GM12878 (cell line): ENCODE measurements around the gene PDCD6IP. TPM values are rescaled to one million over a fixed set of nuclear protein-coding genes. Genes with fewer than 3 reads are reported as not detected.

ENCODE experiments used
- ATAC-seq: fragments of 200-7000 bp; cut with Tn5 transposase; 3 replicates; pipeline ENCODE4 v1.9.1; 2020; ENCODE audit warnings: mild to moderate bottlenecking, moderate library complexity
- BruUV-seq: library from RNA; stranded (reverse); fragments of 400-500 nt; replicated peaks from 2 replicates; lab custom pipeline; 2021; lab: Mats Ljungman, UMichigan
- CTCF ChIA-PET: fragments of 300-600 bp; sonication (Branson Sonifier 250); formaldehyde crosslinking; extraction: SDS; loops from one replicate; lab custom pipeline; 2021; ENCODE audit warnings: inconsistent platforms; lab: Yijun Ruan, JAX
- POLR2A ChIA-PET: fragments of 350-600 bp; formaldehyde crosslinking; extraction: SDS; loops from one replicate; lab custom pipeline; 2021; ENCODE audit warnings: inconsistent platforms; lab: Charles Lee
- RAD21 ChIA-PET: fragments of 300-600 bp; sonication (Branson Sonifier 250); formaldehyde crosslinking; loops from one replicate; lab custom pipeline; 2023; ENCODE audit warnings: antibody characterized with exemption; ENCODE audit not compliant: unreplicated experiment; lab: Charles Lee
- SMC1A ChIA-PET: fragments of 300-600 bp; sonication (Branson Sonifier 250); formaldehyde crosslinking; loops from one replicate; lab custom pipeline; 2023; ENCODE audit not compliant: unreplicated experiment, uncharacterized antibody; lab: Charles Lee
- DNase-seq: peaks from one replicate; pipeline ENCODE4 v3.0.0-alpha.2; 2011; ENCODE audit warnings: low read depth, low spot score
- FAIRE-seq: peaks from 3 replicates; lab custom pipeline; 2011; peaks lifted over from hg19 to GRCh38; lab: Jason Lieb, UNC
- H2AFZ ChIP-seq: 2 replicates; pipeline ENCODE4 v1.6.0; 2011; ENCODE audit warnings: low read depth, low read length, control low read depth; ENCODE audit not compliant: control insufficient read depth
- H3K27ac ChIP-seq: 2 replicates; pipeline ENCODE4 v1.5.1; 2011; ENCODE audit warnings: control low read depth; ENCODE audit not compliant: control insufficient read depth, insufficient read depth
- H3K27me3 ChIP-seq, 2 experiments: replicated peaks in 1 of 2; 2 replicates each; pipeline versions ENCODE4 v1.6.0 to v1.6.1; 2011; ENCODE audit warnings: low read length in 1 of 2; ENCODE audit not compliant: control insufficient read depth in 2 of 2, insufficient read depth in 2 of 2
- H3K36me3 ChIP-seq, 2 experiments: 2 replicates each; pipeline ENCODE4 v1.5.1; 2011; ENCODE audit warnings: low read length in 1 of 2; ENCODE audit not compliant: control insufficient read depth in 2 of 2, insufficient read depth in 2 of 2
- H3K4me1 ChIP-seq: 2 replicates; pipeline ENCODE4 v1.6.1; 2011; ENCODE audit warnings: mild to moderate bottlenecking, low read length, moderate library complexity, mixed read lengths; ENCODE audit not compliant: control insufficient read depth, insufficient read depth
- H3K4me2 ChIP-seq: 2 replicates; pipeline ENCODE4 v1.6.0; 2011; ENCODE audit warnings: control low read depth; ENCODE audit not compliant: control insufficient read depth, insufficient read depth
- H3K4me3 ChIP-seq: fragments of 200-600 bp; sonication (generic); 2 replicates; pipeline ENCODE4 v1.5.1; 2016
- H3K79me2 ChIP-seq: 2 replicates; pipeline ENCODE4 v1.6.0; 2011; ENCODE audit warnings: low read length; ENCODE audit not compliant: control insufficient read depth, insufficient read depth
- H3K9ac ChIP-seq: 2 replicates; pipeline ENCODE4 v1.8.0; 2011; ENCODE audit warnings: low read length, control low read depth, mixed read lengths; ENCODE audit not compliant: control insufficient read depth, insufficient read depth
- H3K9me3 ChIP-seq: replicated peaks from 3 replicates; pipeline ENCODE4 v1.5.1; 2011; ENCODE audit warnings: mild to moderate bottlenecking, low read length; ENCODE audit not compliant: control insufficient read depth, insufficient read depth
- H4K20me1 ChIP-seq: 2 replicates; pipeline ENCODE4 v1.6.0; 2011; ENCODE audit not compliant: control insufficient read depth, insufficient read depth
- ETV6 ChIP-seq, 2 experiments: fragments of 450-650 bp in 1 of 2; IDR thresholded peaks in 1 of 2; conservative IDR thresholded peaks in 1 of 2; 2 replicates each; pipeline ENCODE4 v1.6.1; 2014; ENCODE audit warnings: antibody characterized with exemption in 1 of 2, borderline replicate concordance in 1 of 2, low read depth in 1 of 2, mild to moderate bottlenecking in 1 of 2, moderate library complexity in 1 of 2
- NR2C1 ChIP-seq: fragments of 450-650 bp; IDR thresholded peaks from 2 replicates; pipeline ENCODE4 v1.6.1; 2017; ENCODE audit warnings: antibody characterized with exemption, mild to moderate bottlenecking, moderate library complexity
- NRF1 ChIP-seq: conservative IDR thresholded peaks from 2 replicates; pipeline ENCODE4 v1.6.1; 2011; ENCODE audit warnings: mild to moderate bottlenecking, low read depth, low read length, improper control_type of control experiment
- RAD21 ChIP-seq: IDR thresholded peaks from 2 replicates; pipeline ENCODE4 v1.6.1; 2011; ENCODE audit warnings: mild to moderate bottlenecking, low read depth, low read length, moderate library complexity; ENCODE audit not compliant: insufficient read depth
- SIX5 ChIP-seq: IDR thresholded peaks from 2 replicates; pipeline ENCODE4 v1.6.1; 2011; ENCODE audit warnings: mild to moderate bottlenecking, low read depth, low read length, moderate library complexity; ENCODE audit not compliant: severe bottlenecking
- SMAD1 ChIP-seq: fragments of 450-650 bp; IDR thresholded peaks from 2 replicates; pipeline ENCODE4 v1.6.1; 2018; ENCODE audit warnings: mild to moderate bottlenecking, low read depth; ENCODE audit not compliant: partially characterized antibody
- SMC3 ChIP-seq: IDR thresholded peaks from 2 replicates; pipeline ENCODE4 v1.6.1; 2011; ENCODE audit warnings: low read length, improper control_type of control experiment, borderline replicate concordance
- WGBS: methylation state at CpG from one replicate; pipeline ENCODE4 v1.1.6; 2016; ENCODE audit warnings: low lambda C conversion rate; ENCODE audit not compliant: insufficient replicate concordance, insufficient coverage; ENCODE audit errors: missing lambda C conversion rate; 5-methylcytosine and 5-hydroxymethylcytosine counted together
- in situ Hi-C: fragments of 300-500 bp; cut with MboI; formaldehyde crosslinking; loops from 9 replicates; pipeline ENCODE4 v1.14.3; 2018; ENCODE audit warnings: mixed read lengths
- intact Hi-C: fragments of 100-400 bp; cut with micrococcal nuclease; formaldehyde crosslinking; loops from one replicate; pipeline ENCODE4 v1.14.2; 2022; ENCODE audit not compliant: unreplicated experiment
- polyA plus RNA-seq, 11 experiments: library from polyadenylated mRNA; depleted of rRNA in 4 of 11; unstranded in 6 of 11; stranded (reverse) in 5 of 11; fragments of >200 nt; fragmentation: Nextera tagmentation in 4 of 11; fragmentation: Illumina TruSeq in 1 of 11; extraction: Ambion mirVana in 4 of 11; extraction: Trizol in 1 of 11; gene quantifications; 1 replicate in 1 of 11; 2 replicates in 10 of 11; pipeline versions ENCODE4 v1.2.1 to v1.2.3, GENCODE V29; 2011 to 2016; ENCODE audit warnings: inconsistent platforms in 2 of 11, missing spikeins in 2 of 11, low read depth in 1 of 11
- total RNA-seq, 4 experiments: library from RNA; depleted of rRNA in 3 of 4; stranded (reverse); fragments of >200 nt in 3 of 4; fragmentation: Illumina TruSeq in 1 of 4; extraction: Trizol in 1 of 4; gene quantifications; 2 replicates each; pipeline versions ENCODE4 v1.2.1 to v1.2.3, GENCODE V29; 2013 to 2021
- TF ChIP-seq, protein P1 (sequence below): IDR thresholded peaks from 2 replicates; pipeline ENCODE4 v1.6.1; 2012; ENCODE audit warnings: mild to moderate bottlenecking, low read depth, low read length
- TF ChIP-seq, protein P2 (sequence below): fragments of 450-650 bp; conservative IDR thresholded peaks from 2 replicates; pipeline ENCODE4 v1.6.1; 2017; ENCODE audit warnings: mild to moderate bottlenecking, moderate library complexity
- TF ChIP-seq, protein P3 (sequence below): fragments of 450-650 bp; IDR thresholded peaks from 2 replicates; pipeline ENCODE4 v1.6.1; 2017; ENCODE audit warnings: low read depth, mild to moderate bottlenecking, moderate library complexity
- TF ChIP-seq, protein P4 (sequence below), 3 experiments: IDR thresholded peaks in 2 of 3; conservative IDR thresholded peaks in 1 of 3; 2 replicates each; pipeline ENCODE4 v1.5.1; 2011; ENCODE audit warnings: low read depth in 3 of 3, low read length in 3 of 3, mild to moderate bottlenecking in 3 of 3, control low read depth in 2 of 3, moderate library complexity in 2 of 3, inconsistent platforms in 1 of 3, mixed read lengths in 1 of 3; ENCODE audit not compliant: control insufficient read depth in 2 of 3, insufficient read depth in 1 of 3; ENCODE audit errors: extremely low read depth in 1 of 3

Gene PDCD6IP
- total and polyA plus RNA-seq, 10 of the 15 experiments (the other 5 are each of a cell fraction or from before 2014, with no cell fraction given): 16.0 to 169 (median 81.2) TPM

DNA sequence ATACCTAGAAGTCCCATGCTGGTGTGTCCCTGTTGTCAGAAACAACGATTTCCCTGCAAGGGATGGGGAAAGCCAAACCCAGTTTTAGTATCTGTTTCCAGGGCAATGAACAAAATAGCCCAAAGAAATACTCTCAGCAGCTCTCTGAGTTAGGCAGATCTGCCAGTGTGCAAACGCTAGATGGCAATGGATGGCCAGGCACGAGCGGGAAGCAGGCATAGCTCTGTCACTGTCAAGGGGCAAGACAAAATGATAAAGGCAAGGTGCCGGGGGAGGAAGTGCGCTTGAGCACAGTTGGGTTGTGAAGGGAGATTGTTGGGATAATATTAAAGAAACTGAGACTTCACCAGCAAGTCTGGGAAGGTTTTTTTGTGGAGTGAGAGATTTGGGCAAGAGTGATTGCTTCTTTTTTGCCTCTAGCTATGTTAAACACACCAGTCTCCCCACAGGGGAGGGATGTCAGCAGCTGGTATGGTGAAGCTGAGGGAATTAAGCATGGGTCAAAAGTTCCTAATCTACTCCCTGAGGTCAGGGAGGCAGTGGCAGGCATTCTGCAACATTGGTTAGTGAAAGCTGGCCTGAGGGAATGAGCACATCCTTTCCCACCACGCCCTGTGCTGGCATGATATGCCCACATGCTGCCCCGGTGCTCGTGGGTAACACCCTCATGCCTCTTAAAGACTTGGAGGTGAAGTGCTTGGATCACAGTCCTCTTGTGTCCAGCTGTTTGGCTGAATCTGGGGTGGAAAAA, 117.5 kb downstream of the PDCD6IP start:
- DNase-seq: no peak
- H3K9ac ChIP-seq: no peak overlapping the region
- no peaks in the 10 kb centered on the region for H3K36me3 ChIP-seq
- no peak overlapping the region for H3K4me3 ChIP-seq
- no peaks in the 10 kb centered on the region for H4K20me1 ChIP-seq
- intact Hi-C loops: no loop called here
- in situ Hi-C loops: no loop called here
- WGBS: 32% methylated on average over 9 of the region's 9 CpGs
- ChIA-PET POLR2A (no interaction called here), CTCF (interaction anchor here (1.1 to 2.7 kb wide), 7 partner anchors 33 to 1993 kb away, joined by 3 to 14 read pairs (median 3); no protein-coding TSS in a partner anchor), SMC1A (interaction anchor here (0.9 to 2.5 kb wide), 3 partner anchors 102 to 767 kb away, joined by 3 to 8 read pairs (median 3); no protein-coding TSS in a partner anchor), RAD21 (interaction anchor here (1.1 to 2.4 kb wide), 5 partner anchors 33 to 1993 kb away, joined by 3 to 19 read pairs (median 6); no protein-coding TSS in a partner anchor)
- peak; percentile 27 for FAIRE-seq
- H3K4me1 ChIP-seq: no peaks in the 10 kb centered on the region
- ATAC-seq: peak; percentile 80
- no TSS peak for BruUV-seq
- no peak overlapping the region for H3K27ac ChIP-seq
- H3K9me3 ChIP-seq: no peaks in the 10 kb centered on the region
- H3K4me2 ChIP-seq: no peak overlapping the region; the same call in 1 of the 2 replicates
- TF ChIP-seq RAD21 (peak; percentile 82), ETV6 (conservative IDR thresholded peaks at IDR 0.05 in 1 of 2, IDR thresholded peaks at IDR 0.05 in 1 of 2; ENCODE audit: borderline replicate concordance in 1 of 2, low read depth in 1 of 2) (no peak), NR2C1 (no peak), NRF1 (no peak), SMC3 (peak; percentile 29; the same call in 1 of the 2 replicates), SMAD1 (no peak), SIX5 (no peak)
- TF ChIP-seq, protein P1, sequence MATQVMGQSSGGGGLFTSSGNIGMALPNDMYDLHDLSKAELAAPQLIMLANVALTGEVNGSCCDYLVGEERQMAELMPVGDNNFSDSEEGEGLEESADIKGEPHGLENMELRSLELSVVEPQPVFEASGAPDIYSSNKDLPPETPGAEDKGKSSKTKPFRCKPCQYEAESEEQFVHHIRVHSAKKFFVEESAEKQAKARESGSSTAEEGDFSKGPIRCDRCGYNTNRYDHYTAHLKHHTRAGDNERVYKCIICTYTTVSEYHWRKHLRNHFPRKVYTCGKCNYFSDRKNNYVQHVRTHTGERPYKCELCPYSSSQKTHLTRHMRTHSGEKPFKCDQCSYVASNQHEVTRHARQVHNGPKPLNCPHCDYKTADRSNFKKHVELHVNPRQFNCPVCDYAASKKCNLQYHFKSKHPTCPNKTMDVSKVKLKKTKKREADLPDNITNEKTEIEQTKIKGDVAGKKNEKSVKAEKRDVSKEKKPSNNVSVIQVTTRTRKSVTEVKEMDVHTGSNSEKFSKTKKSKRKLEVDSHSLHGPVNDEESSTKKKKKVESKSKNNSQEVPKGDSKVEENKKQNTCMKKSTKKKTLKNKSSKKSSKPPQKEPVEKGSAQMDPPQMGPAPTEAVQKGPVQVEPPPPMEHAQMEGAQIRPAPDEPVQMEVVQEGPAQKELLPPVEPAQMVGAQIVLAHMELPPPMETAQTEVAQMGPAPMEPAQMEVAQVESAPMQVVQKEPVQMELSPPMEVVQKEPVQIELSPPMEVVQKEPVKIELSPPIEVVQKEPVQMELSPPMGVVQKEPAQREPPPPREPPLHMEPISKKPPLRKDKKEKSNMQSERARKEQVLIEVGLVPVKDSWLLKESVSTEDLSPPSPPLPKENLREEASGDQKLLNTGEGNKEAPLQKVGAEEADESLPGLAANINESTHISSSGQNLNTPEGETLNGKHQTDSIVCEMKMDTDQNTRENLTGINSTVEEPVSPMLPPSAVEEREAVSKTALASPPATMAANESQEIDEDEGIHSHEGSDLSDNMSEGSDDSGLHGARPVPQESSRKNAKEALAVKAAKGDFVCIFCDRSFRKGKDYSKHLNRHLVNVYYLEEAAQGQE: no peak
- TF ChIP-seq, protein P2, sequence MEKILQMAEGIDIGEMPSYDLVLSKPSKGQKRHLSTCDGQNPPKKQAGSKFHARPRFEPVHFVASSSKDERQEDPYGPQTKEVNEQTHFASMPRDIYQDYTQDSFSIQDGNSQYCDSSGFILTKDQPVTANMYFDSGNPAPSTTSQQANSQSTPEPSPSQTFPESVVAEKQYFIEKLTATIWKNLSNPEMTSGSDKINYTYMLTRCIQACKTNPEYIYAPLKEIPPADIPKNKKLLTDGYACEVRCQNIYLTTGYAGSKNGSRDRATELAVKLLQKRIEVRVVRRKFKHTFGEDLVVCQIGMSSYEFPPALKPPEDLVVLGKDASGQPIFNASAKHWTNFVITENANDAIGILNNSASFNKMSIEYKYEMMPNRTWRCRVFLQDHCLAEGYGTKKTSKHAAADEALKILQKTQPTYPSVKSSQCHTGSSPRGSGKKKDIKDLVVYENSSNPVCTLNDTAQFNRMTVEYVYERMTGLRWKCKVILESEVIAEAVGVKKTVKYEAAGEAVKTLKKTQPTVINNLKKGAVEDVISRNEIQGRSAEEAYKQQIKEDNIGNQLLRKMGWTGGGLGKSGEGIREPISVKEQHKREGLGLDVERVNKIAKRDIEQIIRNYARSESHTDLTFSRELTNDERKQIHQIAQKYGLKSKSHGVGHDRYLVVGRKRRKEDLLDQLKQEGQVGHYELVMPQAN: no peak
- TF ChIP-seq, protein P3, sequence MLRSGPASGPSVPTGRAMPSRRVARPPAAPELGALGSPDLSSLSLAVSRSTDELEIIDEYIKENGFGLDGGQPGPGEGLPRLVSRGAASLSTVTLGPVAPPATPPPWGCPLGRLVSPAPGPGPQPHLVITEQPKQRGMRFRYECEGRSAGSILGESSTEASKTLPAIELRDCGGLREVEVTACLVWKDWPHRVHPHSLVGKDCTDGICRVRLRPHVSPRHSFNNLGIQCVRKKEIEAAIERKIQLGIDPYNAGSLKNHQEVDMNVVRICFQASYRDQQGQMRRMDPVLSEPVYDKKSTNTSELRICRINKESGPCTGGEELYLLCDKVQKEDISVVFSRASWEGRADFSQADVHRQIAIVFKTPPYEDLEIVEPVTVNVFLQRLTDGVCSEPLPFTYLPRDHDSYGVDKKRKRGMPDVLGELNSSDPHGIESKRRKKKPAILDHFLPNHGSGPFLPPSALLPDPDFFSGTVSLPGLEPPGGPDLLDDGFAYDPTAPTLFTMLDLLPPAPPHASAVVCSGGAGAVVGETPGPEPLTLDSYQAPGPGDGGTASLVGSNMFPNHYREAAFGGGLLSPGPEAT: no peak
- TF ChIP-seq, protein P4, sequence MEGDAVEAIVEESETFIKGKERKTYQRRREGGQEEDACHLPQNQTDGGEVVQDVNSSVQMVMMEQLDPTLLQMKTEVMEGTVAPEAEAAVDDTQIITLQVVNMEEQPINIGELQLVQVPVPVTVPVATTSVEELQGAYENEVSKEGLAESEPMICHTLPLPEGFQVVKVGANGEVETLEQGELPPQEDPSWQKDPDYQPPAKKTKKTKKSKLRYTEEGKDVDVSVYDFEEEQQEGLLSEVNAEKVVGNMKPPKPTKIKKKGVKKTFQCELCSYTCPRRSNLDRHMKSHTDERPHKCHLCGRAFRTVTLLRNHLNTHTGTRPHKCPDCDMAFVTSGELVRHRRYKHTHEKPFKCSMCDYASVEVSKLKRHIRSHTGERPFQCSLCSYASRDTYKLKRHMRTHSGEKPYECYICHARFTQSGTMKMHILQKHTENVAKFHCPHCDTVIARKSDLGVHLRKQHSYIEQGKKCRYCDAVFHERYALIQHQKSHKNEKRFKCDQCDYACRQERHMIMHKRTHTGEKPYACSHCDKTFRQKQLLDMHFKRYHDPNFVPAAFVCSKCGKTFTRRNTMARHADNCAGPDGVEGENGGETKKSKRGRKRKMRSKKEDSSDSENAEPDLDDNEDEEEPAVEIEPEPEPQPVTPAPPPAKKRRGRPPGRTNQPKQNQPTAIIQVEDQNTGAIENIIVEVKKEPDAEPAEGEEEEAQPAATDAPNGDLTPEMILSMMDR (IDR thresholded peaks at IDR 0.05 in 2 of 3, conservative IDR thresholded peaks at IDR 0.05 in 1 of 3; ENCODE audit: control insufficient read depth in 2 of 3, extremely low read depth in 1 of 3, insufficient read depth in 1 of 3, low read depth in 3 of 3, low read length in 3 of 3): peak in 2 of 3 experiments; percentile 16 to 48; a peak in 3 of 6 replicates
- H2AFZ ChIP-seq: no peak overlapping the region; the same call in 1 of the 2 replicates
- H3K27me3 ChIP-seq: no peaks in the 10 kb centered on the region; a peak in 1 of 4 replicates
- H3K79me2 ChIP-seq: no peaks in the 10 kb centered on the region
